ENCODE results near the gene SNTG2.
"Not testable (repeated sequence)": the region's sequence is repeated elsewhere in the genome, so short reads cannot be mapped to it uniquely, and the experiment has no call there.

SNTG2 gene

DNA sequence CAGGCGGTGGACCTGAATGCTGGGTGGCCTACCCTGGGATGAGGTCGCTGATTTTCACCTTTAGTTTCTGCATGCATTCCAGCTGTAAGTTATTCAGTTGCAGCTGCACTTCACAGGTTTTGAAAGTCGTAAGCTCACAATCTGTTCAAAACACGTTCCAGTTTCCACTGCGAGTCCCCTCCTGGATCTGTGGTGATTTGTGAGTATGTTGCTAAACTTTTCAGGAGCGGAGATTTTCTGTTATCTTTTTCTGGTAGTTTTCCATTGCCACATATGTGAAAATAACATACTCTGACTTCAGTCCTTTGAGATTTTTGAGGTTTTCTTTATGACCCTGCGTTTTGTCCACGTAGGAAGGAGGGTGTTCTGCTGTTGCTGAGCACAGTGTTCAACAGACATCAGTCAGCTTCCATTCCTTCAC, 102.1 kb downstream of the SNTG2 start:
- DNase-seq (ENCODE audit: low read depth in 2 of 2), result no peak

DNA sequence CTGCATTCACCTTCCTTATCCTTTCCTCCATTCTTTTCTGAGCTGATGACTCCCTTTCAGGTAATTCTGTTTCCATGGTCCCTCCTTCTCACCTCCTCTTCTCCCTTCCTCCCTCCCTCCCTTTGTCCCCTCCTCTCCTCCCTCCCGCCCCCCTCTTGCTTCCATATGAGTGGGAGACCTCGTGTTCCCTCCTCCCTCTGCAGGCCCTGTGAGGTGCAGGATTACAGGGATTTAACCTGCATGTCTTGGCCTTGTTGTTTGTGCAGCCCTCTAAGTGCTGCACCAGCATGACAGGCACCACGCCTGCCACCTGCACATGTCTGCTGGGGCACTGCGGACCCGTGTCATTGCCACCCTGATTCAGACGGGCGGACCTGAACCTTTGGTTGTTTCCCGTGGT, 103.1 kb downstream of the SNTG2 start:
- DNase-seq (ENCODE audit: low read depth in 2 of 2), result no peak

DNA sequence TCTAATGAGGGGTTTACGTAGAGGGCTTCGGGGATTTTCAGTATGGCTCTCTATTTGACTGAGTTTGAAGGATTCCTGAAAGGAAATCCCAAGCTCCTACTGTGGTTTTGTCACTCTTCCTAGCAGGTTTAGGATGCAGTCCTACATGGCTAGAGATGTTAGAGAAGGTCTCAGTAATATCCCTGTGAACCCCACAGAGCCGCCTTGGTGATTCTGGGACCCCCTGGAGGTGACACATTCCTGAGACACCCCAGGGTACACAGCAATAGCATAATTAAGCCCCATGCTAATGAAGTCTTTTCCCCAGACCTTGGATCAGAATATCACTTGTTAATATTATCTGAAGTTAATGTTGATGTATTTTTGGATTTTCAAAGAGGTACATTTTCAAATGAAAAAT, 103.8 kb downstream of the SNTG2 start:
- no peak for DNase-seq (ENCODE audit: low read depth in 2 of 2)

DNA sequence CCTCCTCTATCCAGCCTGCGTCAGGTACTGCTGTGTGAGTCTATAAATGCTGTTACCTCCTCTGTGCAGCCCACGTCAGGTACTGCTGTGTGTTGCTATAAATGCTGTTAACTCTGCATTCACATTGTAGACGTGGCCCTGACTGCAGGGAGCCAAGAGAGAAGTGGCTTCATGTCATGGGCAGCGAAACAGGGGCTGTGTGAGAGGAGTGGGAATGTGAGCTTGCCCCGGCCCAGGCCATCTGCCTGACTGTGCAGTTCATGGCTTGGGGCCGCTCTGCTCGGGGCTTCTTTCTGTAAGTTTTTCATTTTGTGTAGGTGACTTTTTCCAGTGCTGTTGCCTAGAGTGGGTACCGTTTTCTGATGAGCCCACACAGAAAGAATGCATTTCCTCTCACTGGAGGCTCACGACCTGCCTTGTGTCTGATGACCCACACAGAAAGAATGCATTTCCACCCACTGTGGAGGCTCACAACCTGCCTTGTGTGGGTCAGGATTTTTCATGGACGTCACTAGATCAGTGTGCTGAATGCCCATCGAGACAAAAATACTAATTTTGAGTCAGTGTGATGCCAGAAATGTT, 104.5 kb downstream of the SNTG2 start:
- no peak for DNase-seq (ENCODE audit: low read depth in 2 of 2)

DNA sequence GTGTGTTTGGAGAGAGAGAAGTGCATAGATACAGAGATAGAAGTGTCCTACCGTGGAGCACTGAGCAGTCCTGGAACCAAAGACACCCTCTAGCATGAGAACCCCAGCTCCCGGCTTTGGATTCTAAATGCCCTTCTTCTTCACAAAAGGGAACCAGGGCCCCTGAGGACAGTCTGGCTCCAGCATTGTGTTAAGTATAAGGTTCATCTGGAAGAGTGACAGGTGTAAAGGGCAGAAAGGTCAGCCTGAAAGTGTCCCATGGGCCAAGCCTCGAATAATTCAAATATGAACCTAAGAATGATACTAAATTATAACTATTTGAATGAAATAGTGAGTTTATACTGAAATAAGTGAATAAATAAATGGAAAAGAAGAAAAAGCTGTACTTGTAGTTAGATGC, 109.7 kb downstream of the SNTG2 start:
- no peak for DNase-seq (ENCODE audit: low read depth in 2 of 2)

DNA sequence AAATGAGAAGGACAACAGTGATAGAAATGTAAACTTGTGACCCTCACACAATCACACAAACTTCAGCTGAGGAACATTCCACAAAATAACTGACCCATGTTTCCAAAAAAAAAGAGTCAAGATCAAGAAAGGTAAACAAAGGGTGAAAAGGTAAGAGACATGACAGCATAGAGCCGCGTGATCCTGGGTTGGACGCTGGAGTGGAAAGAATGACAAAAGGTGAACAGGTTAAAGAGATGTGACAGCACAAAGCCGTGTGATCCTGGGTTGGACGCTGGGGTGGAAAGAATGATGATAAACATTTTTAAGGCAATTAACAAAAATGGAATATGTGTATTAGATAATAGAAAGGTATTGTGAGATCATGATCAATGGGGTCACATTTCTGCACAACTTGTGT, 110.3 kb downstream of the SNTG2 start:
- DNase-seq (ENCODE audit: low read depth in 2 of 2), result no peak

DNA sequence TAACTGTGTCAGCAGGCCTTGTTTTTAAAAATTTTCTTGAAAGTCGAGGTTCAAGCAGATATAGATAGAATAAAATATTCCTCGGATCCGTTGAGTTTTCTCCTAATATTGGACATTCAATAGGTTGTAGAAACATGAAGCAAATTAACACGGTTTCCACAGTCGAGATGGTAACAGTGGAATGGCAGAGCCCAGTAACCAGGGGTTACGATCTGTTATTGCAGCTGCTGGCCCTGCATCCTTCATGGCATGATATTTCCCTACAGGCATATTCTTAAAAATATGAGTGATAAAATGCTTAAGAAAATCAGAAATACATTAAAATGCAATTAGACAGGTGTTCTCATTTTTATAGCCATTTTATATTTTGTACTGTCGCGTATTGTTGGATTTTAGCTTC, 117.6 kb downstream of the SNTG2 start:
- DNase-seq (ENCODE audit: low read depth in 2 of 2), result no peak

DNA sequence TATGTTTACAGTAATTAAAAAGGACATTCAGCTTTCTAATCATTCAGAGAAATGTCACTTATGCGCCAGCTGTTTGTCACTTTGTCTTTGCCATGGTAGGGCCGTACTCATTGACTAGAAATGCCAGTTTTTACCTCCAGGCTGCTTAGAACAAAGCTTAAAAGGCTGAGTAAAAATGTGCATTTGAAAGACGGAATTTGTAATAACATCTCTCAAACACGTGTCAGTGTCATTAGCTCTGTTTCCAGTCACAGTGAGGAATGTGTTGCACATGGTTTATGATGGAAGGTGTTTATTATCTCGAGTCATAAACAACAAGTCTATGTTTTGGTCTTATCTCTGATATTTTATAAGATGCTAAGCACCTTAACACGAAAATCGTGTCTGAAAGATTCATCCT, 118.2 kb downstream of the SNTG2 start:
- DNase-seq (ENCODE audit: low read depth in 2 of 2), result no peak

DNA sequence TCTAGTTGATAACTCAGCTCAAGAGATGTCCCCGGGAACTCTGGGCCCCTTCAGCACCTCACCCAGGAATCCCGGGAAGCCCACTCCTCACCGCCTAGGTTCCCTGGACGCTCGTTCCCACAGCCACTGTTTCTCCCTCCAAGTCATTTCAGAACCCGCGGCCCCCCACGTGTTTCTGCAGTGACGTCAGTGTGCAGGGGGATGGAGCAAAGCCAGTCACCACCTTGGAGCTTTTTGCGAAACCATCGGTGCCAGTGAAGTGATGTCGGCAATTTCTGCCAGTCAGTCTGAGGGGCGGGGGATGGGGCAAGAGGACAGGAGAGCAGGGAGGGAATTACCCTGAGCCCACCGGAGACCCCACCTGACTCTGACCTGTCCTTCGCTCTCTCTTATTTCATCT, 119.2 kb downstream of the SNTG2 start:
- no peak for DNase-seq (ENCODE audit: low read depth in 2 of 2)

DNA sequence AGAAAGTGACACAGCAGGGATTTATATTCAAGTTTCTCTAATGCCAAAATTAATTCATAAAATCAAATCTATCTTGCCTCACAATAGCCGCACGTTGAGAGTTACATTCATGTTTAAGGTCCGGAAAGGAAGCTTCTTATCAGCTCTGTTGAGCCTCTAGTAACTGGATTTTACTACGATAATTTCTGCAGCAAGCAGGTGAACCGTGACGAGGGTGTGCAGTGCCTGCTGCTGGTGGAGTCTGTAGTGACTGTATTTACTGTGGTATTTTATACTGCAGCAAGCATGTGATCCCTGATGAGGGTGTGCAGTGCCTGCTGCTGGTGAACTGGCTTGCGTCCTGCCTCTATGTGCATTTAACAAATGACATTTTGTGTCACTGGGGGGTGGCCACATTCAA, 120.0 kb downstream of the SNTG2 start:
- no peak for DNase-seq (ENCODE audit: low read depth in 2 of 2)

DNA sequence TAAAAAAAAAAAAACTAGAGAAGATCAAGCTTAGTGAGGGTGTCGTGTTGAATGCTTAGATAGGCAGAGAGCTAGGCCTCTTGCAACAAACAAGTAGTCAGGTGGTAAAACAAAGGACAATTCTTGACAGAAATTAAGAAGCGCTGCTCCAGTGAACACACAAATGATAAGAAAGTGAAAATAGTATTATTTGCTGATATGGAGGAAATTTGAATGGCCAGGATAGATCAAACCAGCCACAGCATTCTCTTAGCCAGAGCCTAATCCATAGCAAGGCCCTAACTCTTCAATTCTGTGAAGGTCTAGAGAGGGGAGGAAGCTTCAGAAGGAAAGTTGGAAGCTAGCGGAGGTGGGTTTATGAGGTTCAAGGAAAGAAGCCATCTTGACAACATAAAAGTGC, 121.0 kb downstream of the SNTG2 start:
- no peak for DNase-seq (ENCODE audit: low read depth in 2 of 2)

DNA sequence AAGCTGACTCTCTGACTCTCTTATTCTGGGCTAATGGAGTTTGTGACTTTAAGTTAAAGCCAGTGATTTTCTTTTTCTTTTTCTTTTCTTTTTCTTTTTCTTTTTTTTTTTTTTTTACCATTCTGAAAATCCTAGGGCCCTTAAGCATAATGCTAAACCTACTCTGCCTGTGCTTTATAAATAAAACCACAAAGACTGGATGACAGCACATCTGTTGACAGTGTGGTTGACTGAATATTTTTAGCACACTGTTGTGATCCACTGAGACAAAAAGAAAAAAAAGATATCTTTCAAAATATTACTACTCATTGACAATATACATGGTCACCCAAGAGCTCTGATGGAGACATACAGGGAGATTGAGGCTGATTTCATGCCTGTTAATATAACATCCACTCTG, 121.6 kb downstream of the SNTG2 start:
- DNase-seq (ENCODE audit: low read depth in 2 of 2), result no peak

DNA sequence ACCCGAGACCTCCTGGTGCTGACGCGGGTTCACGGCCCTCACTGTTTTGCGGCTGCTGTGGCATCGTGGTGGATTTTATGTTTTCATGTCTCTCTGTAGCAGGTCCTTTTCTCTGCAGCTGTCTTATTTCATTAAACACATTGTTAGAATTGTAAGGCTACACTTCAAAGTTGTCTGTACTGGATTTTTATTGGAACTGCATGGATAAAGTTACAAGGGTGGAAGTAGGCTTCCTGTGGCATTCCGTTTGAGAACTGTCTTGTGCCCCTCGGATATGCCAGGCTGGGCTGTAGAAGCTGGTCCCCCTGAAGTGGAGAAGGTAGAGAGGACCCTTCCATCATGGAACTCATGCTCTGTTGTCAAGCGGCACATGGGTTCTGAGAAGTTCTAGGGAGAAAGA, 127.3 kb downstream of the SNTG2 start:
- no peak for DNase-seq (ENCODE audit: low read depth in 2 of 2)

DNA sequence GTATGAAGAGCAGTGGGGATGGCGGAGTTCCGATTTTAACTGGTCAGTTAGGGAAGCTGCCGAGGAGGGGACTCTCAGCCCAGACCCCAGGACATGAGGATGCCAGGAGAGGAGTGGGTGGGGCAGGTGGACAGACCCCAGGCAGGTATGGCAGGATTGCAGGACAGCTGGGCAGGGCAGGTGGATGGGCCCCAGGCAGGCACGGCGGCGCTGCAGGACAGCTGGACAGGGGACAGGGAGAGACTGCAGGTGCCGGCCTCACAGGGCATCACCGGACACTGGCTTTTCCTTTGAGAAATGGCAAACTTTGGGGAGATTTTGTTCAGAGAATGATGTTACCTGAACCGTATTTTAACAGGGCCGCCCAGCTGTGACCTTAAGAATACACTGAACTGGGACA, 127.7 kb downstream of the SNTG2 start:
- no peak for DNase-seq (ENCODE audit: low read depth in 2 of 2)

DNA sequence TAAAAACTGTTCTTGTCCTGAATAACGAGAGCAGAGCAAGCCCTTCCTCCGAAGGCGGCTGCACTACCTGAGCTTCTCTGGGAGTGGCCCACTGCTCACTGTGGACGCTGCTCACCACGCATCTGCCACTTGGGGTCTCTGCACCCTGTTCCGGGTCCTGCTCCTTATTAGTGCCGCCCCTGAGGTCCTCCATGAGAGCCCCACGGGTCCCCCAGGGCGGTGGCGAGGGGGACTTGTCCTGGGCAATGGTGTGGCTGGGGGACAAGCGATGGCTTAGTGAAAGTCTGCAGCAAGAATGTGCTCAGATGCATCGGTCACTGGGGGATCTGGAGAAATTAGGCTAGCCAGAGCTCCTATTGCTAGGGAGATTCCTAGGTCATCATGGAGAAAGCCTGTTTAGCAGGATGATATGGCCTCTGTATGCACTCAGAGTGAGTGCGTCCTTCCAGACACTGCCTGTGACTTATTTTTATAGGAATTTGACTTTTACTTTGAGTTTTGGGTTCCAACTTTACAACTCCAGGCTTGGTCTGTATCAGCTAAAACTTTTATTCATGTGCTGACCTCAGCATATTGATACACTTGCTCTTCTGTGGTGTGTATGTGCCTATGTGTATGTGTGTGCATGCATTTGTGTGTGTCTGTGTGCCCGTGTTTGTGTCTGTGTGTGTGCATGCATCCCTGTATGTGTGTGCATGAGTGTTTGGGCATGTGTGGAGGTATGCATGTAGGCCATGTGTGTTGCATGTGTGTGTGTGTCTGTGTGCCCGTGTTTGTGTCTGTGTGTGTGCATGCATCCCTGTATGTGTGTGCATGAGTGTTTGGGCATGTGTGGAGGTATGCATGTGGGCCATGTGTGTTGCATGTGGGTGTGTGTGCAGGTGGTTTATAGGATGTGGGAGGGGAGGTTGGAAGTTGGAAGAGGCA, 129.5 kb downstream of the SNTG2 start:
- DNase-seq (ENCODE audit: low read depth in 2 of 2), result no peak

DNA sequence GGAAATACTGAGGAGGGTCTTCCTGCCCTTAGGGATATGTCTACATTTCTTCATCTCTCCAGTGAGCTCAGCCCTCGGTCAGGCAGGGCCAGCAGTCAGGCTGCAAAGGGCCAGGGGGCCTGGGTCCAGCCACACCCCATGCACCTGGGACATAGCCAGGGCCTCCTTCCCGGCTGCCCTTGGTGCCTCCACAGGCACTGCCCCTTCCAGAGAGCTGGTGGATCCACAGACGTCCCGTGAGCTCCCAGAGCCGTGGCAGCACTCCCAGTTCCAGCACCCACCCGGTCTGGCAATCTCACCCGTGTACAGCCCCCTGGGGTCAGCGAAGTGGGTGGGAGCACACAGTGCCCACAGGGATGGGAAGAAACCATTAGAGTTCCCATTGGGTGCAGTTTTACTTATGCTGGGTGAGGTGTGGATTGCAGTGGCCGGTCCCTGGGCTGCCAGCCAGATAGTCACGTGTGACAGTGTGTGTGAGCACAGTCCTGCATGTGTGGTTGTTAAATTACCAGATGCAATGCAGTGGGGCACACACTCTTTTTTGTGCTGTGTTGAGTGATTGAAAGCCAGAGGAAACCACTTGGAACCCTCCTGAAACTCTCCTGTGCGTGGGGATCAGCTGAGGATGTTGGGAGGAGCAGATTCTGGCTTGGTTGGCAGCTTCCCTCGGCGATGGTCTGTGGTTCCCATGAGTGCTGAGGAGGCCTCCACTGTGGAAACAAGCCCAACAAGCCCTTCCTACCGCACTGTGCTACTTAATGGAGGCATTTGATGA, 131.0 kb downstream of the SNTG2 start:
- no peak for DNase-seq (ENCODE audit: low read depth in 2 of 2)

DNA sequence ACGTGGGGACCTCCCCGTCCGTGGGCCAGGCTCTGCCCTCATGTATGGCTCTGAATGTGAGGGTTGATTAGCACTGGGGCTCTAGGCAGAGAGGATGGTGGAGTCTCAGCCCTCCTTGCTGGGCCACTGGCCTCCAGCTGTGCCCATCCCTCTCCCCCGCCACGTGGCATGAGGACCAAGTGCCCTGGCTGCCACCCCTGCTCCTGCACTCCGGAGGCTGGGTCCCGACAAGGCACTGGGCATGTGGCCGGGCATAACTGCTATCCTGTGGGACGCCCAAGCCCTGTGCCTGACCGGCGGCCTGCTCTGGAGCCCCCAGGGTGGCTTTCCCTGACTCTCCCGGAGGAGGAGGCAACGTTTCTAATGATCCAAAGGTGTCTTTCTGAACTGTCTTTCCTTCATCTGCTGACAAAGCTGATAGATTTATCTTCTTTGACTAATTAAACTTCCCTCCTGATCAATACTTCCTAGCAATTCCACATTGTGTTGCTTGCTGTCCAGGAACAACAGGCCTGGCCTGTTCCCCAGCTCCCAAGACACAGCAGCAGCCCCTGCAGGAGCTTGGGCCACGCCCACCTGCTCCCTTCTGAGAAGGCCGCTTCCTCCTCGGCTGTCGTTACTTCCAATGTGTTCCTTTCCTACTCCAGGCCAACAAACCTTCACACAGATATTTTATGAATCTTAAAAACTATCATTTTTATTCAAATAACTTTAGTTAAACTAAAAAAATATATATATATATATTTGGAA, 132.0 kb downstream of the SNTG2 start:
- DNase-seq (ENCODE audit: low read depth in 2 of 2), result no peak

DNA sequence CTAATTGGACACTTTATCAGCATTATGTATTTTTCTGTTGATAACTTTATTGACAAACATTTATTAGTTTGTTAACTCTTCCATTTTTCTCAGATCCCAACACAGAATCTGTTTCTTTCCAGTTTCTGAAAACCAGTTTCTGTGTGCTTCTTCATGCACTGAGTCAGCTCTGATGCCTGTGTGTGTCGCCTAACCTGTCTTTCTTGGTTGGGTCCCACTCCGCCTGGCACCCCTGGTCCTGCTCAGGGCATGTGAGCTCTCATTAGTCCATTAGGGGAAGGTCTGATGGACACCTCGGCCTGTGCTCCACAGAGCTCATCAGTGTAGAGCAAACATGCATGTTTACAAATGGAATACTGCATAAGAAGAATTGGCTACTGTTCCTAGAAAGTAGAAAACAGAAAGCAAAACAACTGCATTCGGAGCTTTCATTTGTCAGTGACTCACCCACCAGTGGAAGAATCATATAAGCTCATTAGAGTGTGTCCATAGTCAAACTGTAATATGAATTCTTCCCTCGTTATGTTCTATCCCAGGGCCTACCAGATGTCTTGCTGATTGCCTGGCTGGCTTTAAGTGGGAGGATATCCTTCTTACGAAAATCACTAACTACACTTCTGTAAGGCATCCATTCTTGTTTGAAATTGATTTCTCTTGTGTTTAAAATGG, 137.7 kb downstream of the SNTG2 start:
- DNase-seq (ENCODE audit: low read depth in 2 of 2), result no peak

DNA sequence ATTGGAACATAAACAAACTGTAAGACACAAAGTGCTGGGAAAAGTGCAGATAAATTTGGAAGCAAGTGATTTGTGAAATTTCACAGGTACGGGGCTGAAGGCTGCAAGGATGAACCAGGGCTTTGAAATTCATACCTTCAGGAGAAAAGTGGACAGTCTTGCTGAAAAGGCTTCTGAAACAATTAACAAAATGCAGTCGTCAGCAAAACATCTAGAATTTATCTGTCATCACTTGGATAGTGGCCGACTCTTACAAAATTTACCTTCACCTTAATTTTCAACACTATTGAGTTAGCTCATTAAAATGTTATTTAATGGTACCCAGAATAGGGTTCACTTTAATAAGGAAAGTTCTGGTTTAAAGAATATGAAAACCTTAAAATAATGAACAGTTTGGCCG, 138.3 kb downstream of the SNTG2 start:
- no peak for DNase-seq (ENCODE audit: low read depth in 2 of 2)

DNA sequence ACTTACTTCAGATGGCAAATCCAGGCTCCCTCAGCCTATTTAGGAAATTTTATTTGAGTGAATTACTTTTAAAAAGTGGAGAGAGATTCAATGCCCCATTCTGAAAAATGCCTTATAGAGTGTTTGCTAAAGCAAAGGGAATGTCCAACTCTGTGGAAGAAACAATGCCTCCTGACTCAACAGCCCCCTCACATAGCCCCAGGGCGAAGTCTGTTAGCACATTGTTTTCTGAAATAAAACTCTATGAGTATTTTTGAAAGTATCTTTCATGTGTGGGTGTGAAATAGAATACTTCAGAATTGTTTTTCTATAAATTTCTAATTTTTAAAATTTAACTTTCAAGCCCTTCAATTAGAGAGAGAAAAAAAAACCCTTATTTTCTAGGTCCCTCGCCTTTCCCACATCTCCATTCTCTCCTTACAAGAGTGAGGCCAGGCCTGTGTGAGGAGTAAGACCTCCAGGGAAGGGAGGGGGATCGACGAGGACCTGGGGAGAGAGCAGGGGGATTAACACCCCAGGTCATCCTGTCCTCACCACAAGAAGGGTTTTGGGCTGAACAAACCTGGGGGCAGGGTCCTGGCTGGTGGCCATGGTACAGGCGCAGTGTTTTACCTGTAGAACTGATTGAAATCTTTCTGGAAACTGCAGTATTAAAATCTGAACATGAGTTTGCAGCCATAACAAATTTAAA, 141.4 kb downstream of the SNTG2 start:
- no peak for DNase-seq (ENCODE audit: low read depth in 2 of 2)

DNA sequence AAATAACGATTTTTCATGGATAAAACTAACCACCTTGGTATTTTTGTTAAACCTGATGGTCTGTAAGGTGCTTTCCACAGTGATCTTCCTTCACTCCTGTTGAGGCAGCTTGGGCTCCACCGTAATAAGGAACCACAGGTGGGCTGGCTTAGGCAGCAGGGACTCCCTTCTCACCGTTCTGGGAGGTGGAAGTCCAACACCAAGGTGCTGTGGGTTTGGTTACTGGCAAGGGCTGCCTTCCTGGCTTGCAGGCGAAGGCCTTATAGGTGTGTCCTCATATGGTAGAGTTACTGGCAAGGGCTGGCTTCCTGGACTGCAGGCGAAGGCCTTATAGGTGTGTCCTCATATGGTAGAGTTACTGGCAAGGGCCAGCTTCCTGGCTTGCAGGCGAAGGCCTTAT, 143.0 kb downstream of the SNTG2 start:
- DNase-seq (ENCODE audit: low read depth in 2 of 2), result not testable (repeated sequence)

All from stimulated activated CD4-positive, alpha-beta T cell treated with anti-CD3 and anti-CD28 coated beads, Interleukin-15, amount 100 ng/mL, for 48 hours (primary cell).